Lower leg skin (tissue), 4 donors: ENCODE results near the gene HKDC1. TPM values are rescaled to one million over a fixed set of nuclear protein-coding genes. Genes with fewer than 3 reads are reported as not detected.

ENCODE experiments used
- DNase-seq, 2 donors: peaks; one replicate each; pipeline ENCODE4 v3.0.0-alpha.2; 2019; ENCODE audit warnings: low spot score in 2 of 2
- H3K4me3 ChIP-seq: fragments of 200-600 bp; sonication (generic); 2 replicates; pipeline ENCODE4 v1.5.1; 2017; ENCODE audit warnings: mild to moderate bottlenecking, low read depth; ENCODE audit not compliant: poor library complexity, severe bottlenecking
- CTCF ChIP-seq, 3 donors: fragments of 450-650 bp; IDR thresholded peaks; one replicate each; pipeline ENCODE4 v1.5.1; 2016; ENCODE audit warnings: antibody characterized with exemption in 3 of 3, mild to moderate bottlenecking in 3 of 3, moderate library complexity in 2 of 3
- POLR2A ChIP-seq, 2 donors: fragments of 450-650 bp; IDR thresholded peaks; one replicate each; pipeline ENCODE4 v1.6.1; 2016 to 2017; ENCODE audit warnings: antibody characterized with exemption in 2 of 2, mild to moderate bottlenecking in 1 of 2, moderate library complexity in 1 of 2
- WGBS, 2 donors: methylation state at CpG; one replicate each; pipeline ENCODE4 v1.1.5; 2018; 5-methylcytosine and 5-hydroxymethylcytosine counted together
- intact Hi-C: fragments of 100-400 bp; cut with DNase I; formaldehyde crosslinking; loops from one replicate; pipeline ENCODE4 v1.15.0; 2023; ENCODE audit warnings: low total_unique reads
- total RNA-seq, 4 donors: library from RNA; depleted of rRNA; stranded (reverse); fragments of >200 nt; gene quantifications; one replicate each; pipeline ENCODE4 v1.1.0, GENCODE V29; 2016

Gene HKDC1
- total RNA-seq, 4 donors from 2014 or later = 0.04 to 1.4 (median 0.12) TPM; not detected in 1

GRCh38 chr10:69254877-69255276, 34.7 kb downstream of the HKDC1 start:
- DNase-seq = peak in 1 of 2 donors; percentile 20
- intact Hi-C loops = no loop called here
- WGBS, 2 donors = 61 to 78% methylated on average over 7 of the region's 7 CpGs
- TF ChIP-seq CTCF (IDR thresholded peaks at IDR 0.05) = no peak
- TF ChIP-seq POLR2A (IDR thresholded peaks at IDR 0.05) = no peak
- H3K4me3 ChIP-seq = no peak overlapping the region

- intact Hi-C loops = no loop called here
- TF ChIP-seq POLR2A (IDR thresholded peaks at IDR 0.05) (no peak), CTCF (IDR thresholded peaks at IDR 0.05) (no peak)
- WGBS, 2 donors = 77 to 82% methylated on average over 3 of the region's 3 CpGs
- DNase-seq = peak in 1 of 2 donors; percentile 23
- no peak overlapping the region for H3K4me3 ChIP-seq
Measured at GRCh38 chr10:69259547-69260243, 39.6 kb downstream of the HKDC1 start.

- H3K4me3 ChIP-seq = no peak overlapping the region
- peak in 1 of 2 donors; percentile 46 for DNase-seq
- 86 to 90% methylated on average over 8 of the region's 8 CpGs for WGBS, 2 donors
- intact Hi-C loops = no loop called here
- no peak for TF ChIP-seq POLR2A (IDR thresholded peaks at IDR 0.05)
- TF ChIP-seq CTCF (IDR thresholded peaks at IDR 0.05) = no peak
Measured at GRCh38 chr10:69261184-69261583, 41.1 kb downstream of the HKDC1 start.

GRCh38 chr10:69262292-69262751, 42.2 kb downstream of the HKDC1 start:
- 85% methylated on average over 3 of the region's 3 CpGs for WGBS, 2 donors
- TF ChIP-seq POLR2A (IDR thresholded peaks at IDR 0.05) = no peak
- TF ChIP-seq CTCF (IDR thresholded peaks at IDR 0.05) = no peak
- H3K4me3 ChIP-seq = no peak overlapping the region
- intact Hi-C loops = no loop called here
- DNase-seq = no peak

GRCh38 chr10:69265521-69265920, 45.4 kb downstream of the HKDC1 start:
- DNase-seq = peak in 1 of 2 donors; percentile 71
- H3K4me3 ChIP-seq = no peak overlapping the region
- WGBS, 2 donors = 87 to 88% methylated on average over 17 of the region's 17 CpGs
- intact Hi-C loops = no loop called here
- TF ChIP-seq CTCF (IDR thresholded peaks at IDR 0.05) (no peak), POLR2A (IDR thresholded peaks at IDR 0.05) (no peak)
